HEK293 (cell line): ENCODE measurements around the gene LRRTM2.

Experiments
- GLI2 ChIP-seq: fragments of 450-650 bp; formaldehyde crosslinking; IDR thresholded peaks from 2 replicates; pipeline ENCODE4; 2017; ENCODE audit warnings: missing biosample characterization, missing genetic modification characterization, low read depth, borderline replicate concordance
- GLI4 ChIP-seq: fragments of 450-650 bp; formaldehyde crosslinking; IDR thresholded peaks from 2 replicates; pipeline ENCODE4 v1.5.1; 2016; ENCODE audit warnings: missing biosample characterization, missing genetic modification characterization
- ZBTB17 ChIP-seq: fragments of 450-650 bp; formaldehyde crosslinking; IDR thresholded peaks from 2 replicates; pipeline ENCODE4 v1.5.1; 2016; ENCODE audit warnings: missing biosample characterization, missing genetic modification characterization
- ZBTB7A ChIP-seq: fragments of 450-650 bp; formaldehyde crosslinking; IDR thresholded peaks from 2 replicates; pipeline ENCODE4 v1.5.1; 2016; ENCODE audit warnings: low read depth, missing biosample characterization, missing genetic modification characterization
- ZFP37 ChIP-seq: fragments of 450-650 bp; formaldehyde crosslinking; IDR thresholded peaks from 2 replicates; pipeline ENCODE4 v1.5.1; 2016; ENCODE audit warnings: missing biosample characterization, missing genetic modification characterization
- ZFP41 ChIP-seq: fragments of 450-650 bp; formaldehyde crosslinking; IDR thresholded peaks from 2 replicates; pipeline ENCODE4 v1.5.1; 2016; ENCODE audit warnings: missing biosample characterization, missing genetic modification characterization, borderline replicate concordance
- ZNF19 ChIP-seq: fragments of 450-650 bp; formaldehyde crosslinking; IDR thresholded peaks from 2 replicates; pipeline ENCODE4; 2016; ENCODE audit warnings: missing biosample characterization, missing genetic modification characterization, low read depth
- ZNF274 ChIP-seq, 2 experiments: fragments of 200-500 bp in 1 of 2; fragments of 450-650 bp in 1 of 2; sonication (Bioruptor generic) in 1 of 2; formaldehyde crosslinking in 1 of 2; IDR thresholded peaks; 2 replicates each; pipeline versions ENCODE4 v1.5.1 to v1.6.1; 2014 to 2016; ENCODE audit warnings: borderline replicate concordance in 1 of 2, inconsistent platforms in 1 of 2, low read length in 1 of 2, missing biosample characterization in 1 of 2, missing genetic modification characterization in 1 of 2
- ZNF324 ChIP-seq: fragments of 450-650 bp; formaldehyde crosslinking; IDR thresholded peaks from 2 replicates; pipeline ENCODE4 v1.5.1; 2016; ENCODE audit warnings: missing biosample characterization, missing genetic modification characterization
- ZNF341 ChIP-seq: fragments of 450-650 bp; formaldehyde crosslinking; IDR thresholded peaks from 2 replicates; pipeline ENCODE4; 2016; ENCODE audit warnings: low read depth, missing biosample characterization, missing genetic modification characterization
- ZNF354C ChIP-seq: fragments of 450-650 bp; formaldehyde crosslinking; IDR thresholded peaks from 2 replicates; pipeline ENCODE4 v1.5.1; 2016; ENCODE audit warnings: missing biosample characterization, missing genetic modification characterization, low read depth, borderline replicate concordance
- ZNF548 ChIP-seq: fragments of 450-650 bp; formaldehyde crosslinking; IDR thresholded peaks from 2 replicates; pipeline ENCODE4 v1.5.1; 2016; ENCODE audit warnings: missing biosample characterization, missing genetic modification characterization
- ZNF561 ChIP-seq: fragments of 450-650 bp; IDR thresholded peaks from 2 replicates; pipeline ENCODE4 v1.5.1; 2018; ENCODE audit warnings: missing biosample characterization, missing genetic modification characterization, borderline replicate concordance
- ZNF624 ChIP-seq: fragments of 450-650 bp; formaldehyde crosslinking; IDR thresholded peaks from 2 replicates; pipeline ENCODE4 v1.5.1; 2017; ENCODE audit warnings: missing biosample characterization, missing genetic modification characterization
- ZNF629 ChIP-seq: fragments of 450-650 bp; formaldehyde crosslinking; IDR thresholded peaks from 2 replicates; pipeline ENCODE4 v1.5.1; 2017; ENCODE audit warnings: missing biosample characterization, missing genetic modification characterization
- ZNF658 ChIP-seq: fragments of 450-650 bp; formaldehyde crosslinking; IDR thresholded peaks from 2 replicates; pipeline ENCODE4; 2016; ENCODE audit warnings: missing biosample characterization, missing genetic modification characterization
- ZNF785 ChIP-seq: fragments of 450-650 bp; formaldehyde crosslinking; IDR thresholded peaks from 2 replicates; pipeline ENCODE4 v1.5.1; 2016; ENCODE audit warnings: missing biosample characterization, missing genetic modification characterization
- ZNF830 ChIP-seq: fragments of 450-650 bp; IDR thresholded peaks from 2 replicates; pipeline ENCODE4 v1.5.0; 2018; ENCODE audit warnings: missing biosample characterization, missing genetic modification characterization, low read depth, mild to moderate bottlenecking, moderate library complexity
- ZNF843 ChIP-seq: fragments of 450-650 bp; formaldehyde crosslinking; IDR thresholded peaks from 2 replicates; pipeline ENCODE4 v1.5.1; 2016; ENCODE audit warnings: missing biosample characterization, missing genetic modification characterization
- TF ChIP-seq, protein P1 (sequence below): fragments of 450-650 bp; formaldehyde crosslinking; conservative IDR thresholded peaks from 2 replicates; pipeline ENCODE4 v1.5.1; 2016; ENCODE audit warnings: low read depth, missing biosample characterization, missing genetic modification characterization
- TF ChIP-seq, protein P2 (sequence below): fragments of 450-650 bp; formaldehyde crosslinking; IDR thresholded peaks from 2 replicates; pipeline ENCODE4 v1.5.1; 2017; ENCODE audit warnings: missing biosample characterization, missing genetic modification characterization
- TF ChIP-seq, protein P3 (sequence below): fragments of 450-650 bp; formaldehyde crosslinking; IDR thresholded peaks from 2 replicates; pipeline ENCODE4 v1.5.1; 2016; ENCODE audit warnings: missing biosample characterization, missing genetic modification characterization
- TF ChIP-seq, protein P4 (sequence below): fragments of 450-650 bp; formaldehyde crosslinking; IDR thresholded peaks from 2 replicates; pipeline ENCODE4 v1.5.1; 2016; ENCODE audit warnings: missing biosample characterization, missing genetic modification characterization, low read depth
- TF ChIP-seq, protein P5 (sequence below): fragments of 450-650 bp; IDR thresholded peaks from 2 replicates; pipeline ENCODE4 v1.5.1; 2018; ENCODE audit warnings: missing biosample characterization, mild to moderate bottlenecking, missing genetic modification characterization

The LRRTM2 gene

DNA sequence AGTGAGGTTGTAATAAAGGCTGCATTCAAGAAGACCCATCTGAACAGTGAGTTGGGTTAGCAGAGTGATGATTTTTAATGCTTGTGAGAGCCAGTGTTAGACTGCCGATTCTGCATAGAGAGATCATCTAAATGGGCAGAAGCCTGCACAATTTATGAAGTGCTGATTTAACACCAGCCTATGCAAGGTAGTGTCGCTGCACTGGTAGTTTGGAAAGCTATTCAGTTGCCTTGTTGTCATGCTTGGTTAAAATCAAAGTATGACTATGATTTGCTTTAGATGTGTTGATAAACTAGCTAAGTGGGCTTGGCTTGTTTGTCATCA, 379 bp upstream of the LRRTM2 start (continued):
- TF ChIP-seq ZNF274 (IDR thresholded peaks at IDR 0.05; ENCODE audit: low read length), result no peak
- no peak for TF ChIP-seq ZNF274 (tag by site-specific recombination; IDR thresholded peaks at IDR 0.05; ENCODE audit: borderline replicate concordance)
- TF ChIP-seq ZNF548 (tag by site-specific recombination), result no peak
- 0 out of 2 replicates have a peak, but pooled peaks have one; percentile 0 for TF ChIP-seq ZNF324 (tag by site-specific recombination)
- TF ChIP-seq ZNF624 (tag by site-specific recombination), result no peak
- TF ChIP-seq ZFP41, result no peak
- TF ChIP-seq, protein P1, sequence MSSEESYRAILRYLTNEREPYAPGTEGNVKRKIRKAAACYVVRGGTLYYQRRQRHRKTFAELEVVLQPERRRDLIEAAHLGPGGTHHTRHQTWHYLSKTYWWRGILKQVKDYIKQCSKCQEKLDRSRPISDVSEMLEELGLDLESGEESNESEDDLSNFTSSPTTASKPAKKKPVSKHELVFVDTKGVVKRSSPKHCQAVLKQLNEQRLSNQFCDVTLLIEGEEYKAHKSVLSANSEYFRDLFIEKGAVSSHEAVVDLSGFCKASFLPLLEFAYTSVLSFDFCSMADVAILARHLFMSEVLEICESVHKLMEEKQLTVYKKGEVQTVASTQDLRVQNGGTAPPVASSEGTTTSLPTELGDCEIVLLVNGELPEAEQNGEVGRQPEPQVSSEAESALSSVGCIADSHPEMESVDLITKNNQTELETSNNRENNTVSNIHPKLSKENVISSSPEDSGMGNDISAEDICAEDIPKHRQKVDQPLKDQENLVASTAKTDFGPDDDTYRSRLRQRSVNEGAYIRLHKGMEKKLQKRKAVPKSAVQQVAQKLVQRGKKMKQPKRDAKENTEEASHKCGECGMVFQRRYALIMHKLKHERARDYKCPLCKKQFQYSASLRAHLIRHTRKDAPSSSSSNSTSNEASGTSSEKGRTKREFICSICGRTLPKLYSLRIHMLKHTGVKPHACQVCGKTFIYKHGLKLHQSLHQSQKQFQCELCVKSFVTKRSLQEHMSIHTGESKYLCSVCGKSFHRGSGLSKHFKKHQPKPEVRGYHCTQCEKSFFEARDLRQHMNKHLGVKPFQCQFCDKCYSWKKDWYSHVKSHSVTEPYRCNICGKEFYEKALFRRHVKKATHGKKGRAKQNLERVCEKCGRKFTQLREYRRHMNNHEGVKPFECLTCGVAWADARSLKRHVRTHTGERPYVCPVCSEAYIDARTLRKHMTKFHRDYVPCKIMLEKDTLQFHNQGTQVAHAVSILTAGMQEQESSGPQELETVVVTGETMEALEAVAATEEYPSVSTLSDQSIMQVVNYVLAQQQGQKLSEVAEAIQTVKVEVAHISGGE, result no peak
- TF ChIP-seq, protein P2, sequence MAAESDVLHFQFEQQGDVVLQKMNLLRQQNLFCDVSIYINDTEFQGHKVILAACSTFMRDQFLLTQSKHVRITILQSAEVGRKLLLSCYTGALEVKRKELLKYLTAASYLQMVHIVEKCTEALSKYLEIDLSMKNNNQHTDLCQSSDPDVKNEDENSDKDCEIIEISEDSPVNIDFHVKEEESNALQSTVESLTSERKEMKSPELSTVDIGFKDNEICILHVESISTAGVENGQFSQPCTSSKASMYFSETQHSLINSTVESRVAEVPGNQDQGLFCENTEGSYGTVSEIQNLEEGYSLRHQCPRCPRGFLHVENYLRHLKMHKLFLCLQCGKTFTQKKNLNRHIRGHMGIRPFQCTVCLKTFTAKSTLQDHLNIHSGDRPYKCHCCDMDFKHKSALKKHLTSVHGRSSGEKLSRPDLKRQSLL (tag by site-specific recombination), result no peak
- no peak for TF ChIP-seq ZNF658
- TF ChIP-seq, protein P3, sequence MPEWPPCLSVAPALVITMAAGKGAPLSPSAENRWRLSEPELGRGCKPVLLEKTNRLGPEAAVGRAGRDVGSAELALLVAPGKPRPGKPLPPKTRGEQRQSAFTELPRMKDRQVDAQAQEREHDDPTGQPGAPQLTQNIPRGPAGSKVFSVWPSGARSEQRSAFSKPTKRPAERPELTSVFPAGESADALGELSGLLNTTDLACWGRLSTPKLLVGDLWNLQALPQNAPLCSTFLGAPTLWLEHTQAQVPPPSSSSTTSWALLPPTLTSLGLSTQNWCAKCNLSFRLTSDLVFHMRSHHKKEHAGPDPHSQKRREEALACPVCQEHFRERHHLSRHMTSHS (tag by site-specific recombination), result no peak
- TF ChIP-seq, protein P4, sequence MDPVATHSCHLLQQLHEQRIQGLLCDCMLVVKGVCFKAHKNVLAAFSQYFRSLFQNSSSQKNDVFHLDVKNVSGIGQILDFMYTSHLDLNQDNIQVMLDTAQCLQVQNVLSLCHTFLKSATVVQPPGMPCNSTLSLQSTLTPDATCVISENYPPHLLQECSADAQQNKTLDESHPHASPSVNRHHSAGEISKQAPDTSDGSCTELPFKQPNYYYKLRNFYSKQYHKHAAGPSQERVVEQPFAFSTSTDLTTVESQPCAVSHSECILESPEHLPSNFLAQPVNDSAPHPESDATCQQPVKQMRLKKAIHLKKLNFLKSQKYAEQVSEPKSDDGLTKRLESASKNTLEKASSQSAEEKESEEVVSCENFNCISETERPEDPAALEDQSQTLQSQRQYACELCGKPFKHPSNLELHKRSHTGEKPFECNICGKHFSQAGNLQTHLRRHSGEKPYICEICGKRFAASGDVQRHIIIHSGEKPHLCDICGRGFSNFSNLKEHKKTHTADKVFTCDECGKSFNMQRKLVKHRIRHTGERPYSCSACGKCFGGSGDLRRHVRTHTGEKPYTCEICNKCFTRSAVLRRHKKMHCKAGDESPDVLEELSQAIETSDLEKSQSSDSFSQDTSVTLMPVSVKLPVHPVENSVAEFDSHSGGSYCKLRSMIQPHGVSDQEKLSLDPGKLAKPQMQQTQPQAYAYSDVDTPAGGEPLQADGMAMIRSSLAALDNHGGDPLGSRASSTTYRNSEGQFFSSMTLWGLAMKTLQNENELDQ (tag by site-specific recombination), result no peak
- TF ChIP-seq, protein P5, sequence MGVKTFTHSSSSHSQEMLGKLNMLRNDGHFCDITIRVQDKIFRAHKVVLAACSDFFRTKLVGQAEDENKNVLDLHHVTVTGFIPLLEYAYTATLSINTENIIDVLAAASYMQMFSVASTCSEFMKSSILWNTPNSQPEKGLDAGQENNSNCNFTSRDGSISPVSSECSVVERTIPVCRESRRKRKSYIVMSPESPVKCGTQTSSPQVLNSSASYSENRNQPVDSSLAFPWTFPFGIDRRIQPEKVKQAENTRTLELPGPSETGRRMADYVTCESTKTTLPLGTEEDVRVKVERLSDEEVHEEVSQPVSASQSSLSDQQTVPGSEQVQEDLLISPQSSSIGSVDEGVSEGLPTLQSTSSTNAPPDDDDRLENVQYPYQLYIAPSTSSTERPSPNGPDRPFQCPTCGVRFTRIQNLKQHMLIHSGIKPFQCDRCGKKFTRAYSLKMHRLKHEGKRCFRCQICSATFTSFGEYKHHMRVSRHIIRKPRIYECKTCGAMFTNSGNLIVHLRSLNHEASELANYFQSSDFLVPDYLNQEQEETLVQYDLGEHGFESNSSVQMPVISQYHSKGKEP, result no peak
- TF ChIP-seq ZNF843, result no peak
- no peak for TF ChIP-seq ZNF19
- TF ChIP-seq ZBTB17, result peak; percentile 2; the same call in 1 of the 2 replicates
- TF ChIP-seq ZBTB7A, result no peak
- TF ChIP-seq ZNF354C (tag by site-specific recombination), result no peak
- TF ChIP-seq ZNF629 (tag by site-specific recombination), result peak; percentile 59
- no peak for TF ChIP-seq ZNF561
- TF ChIP-seq ZNF341, result no peak
- no peak for TF ChIP-seq GLI4 (tag by site-specific recombination)
- TF ChIP-seq GLI2 (tag by site-specific recombination), result no peak
- TF ChIP-seq ZFP37 (tag by site-specific recombination), result no peak
- no peak for TF ChIP-seq ZNF830 (tag by site-specific recombination)
- TF ChIP-seq ZNF785 (tag by site-specific recombination), result no peak
